Stimulated activated CD8-positive, alpha-beta memory T cell treated with anti-CD3 and anti-CD28 coated beads, Interleukin-12 subunit alpha, Interleukin-12 subunit beta, amount 100 ng/mL, for 4 hours (primary cell): ENCODE measurements around the gene CDH4.

Experiments used
- DNase-seq: peaks from one replicate; pipeline ENCODE4 v3.0.0-alpha.2; 2020; ENCODE audit warnings: low read depth

The CDH4 gene

GRCh38 chr20:61655591-61655990 is 403.5 kb downstream of the CDH4 start:
- no peak for DNase-seq

- DNase-seq = no peak
These were observed 404.1 kb downstream of the CDH4 start for GRCh38 chr20:61656198-61656597.

GRCh38 chr20:61657721-61658377 is 405.8 kb downstream of the CDH4 start:
- no peak for DNase-seq

- no peak for DNase-seq
These were observed 406.5 kb downstream of the CDH4 start for GRCh38 chr20:61658563-61658962.

GRCh38 chr20:61659246-61659993 is 407.4 kb downstream of the CDH4 start:
- no peak for DNase-seq

GRCh38 chr20:61659994-61660346 is 407.9 kb downstream of the CDH4 start:
- no peak for DNase-seq

- DNase-seq = no peak
These were observed 408.5 kb downstream of the CDH4 start for GRCh38 chr20:61660559-61660958.

- DNase-seq = no peak
These were observed 409.0 kb downstream of the CDH4 start for GRCh38 chr20:61661025-61661424.

GRCh38 chr20:61661583-61661982 is 409.5 kb downstream of the CDH4 start:
- no peak for DNase-seq

GRCh38 chr20:61662226-61662967 is 410.3 kb downstream of the CDH4 start:
- DNase-seq = no peak

- no peak for DNase-seq
These were observed 410.9 kb downstream of the CDH4 start for GRCh38 chr20:61662968-61663331.

GRCh38 chr20:61663521-61664425 is 411.7 kb downstream of the CDH4 start:
- DNase-seq = no peak

GRCh38 chr20:61664556-61665320 is 412.7 kb downstream of the CDH4 start:
- no peak for DNase-seq

GRCh38 chr20:61665528-61666470 is 413.7 kb downstream of the CDH4 start:
- DNase-seq = no peak

- DNase-seq = no peak
These were observed 414.4 kb downstream of the CDH4 start for GRCh38 chr20:61666471-61666832.

GRCh38 chr20:61667056-61667792 is 415.2 kb downstream of the CDH4 start:
- no peak for DNase-seq

- no peak for DNase-seq
These were observed 416.1 kb downstream of the CDH4 start for GRCh38 chr20:61668065-61668650.

- DNase-seq = no peak
These were observed 416.9 kb downstream of the CDH4 start for GRCh38 chr20:61668771-61669503.
